SK-N-SH treated with all-trans-retinoic acid at 6 μM for 48 hours (cell line): Measurements from ENCODE around the gene KMT2B.

Experiments used
- BACH2 ChIP-seq: fragments of 250-450 bp; sonication (Bioruptor Pico); IDR thresholded peaks from 2 replicates; pipeline ENCODE4 v1.9.0; 2021; ENCODE audit warnings: mild to moderate bottlenecking, borderline replicate concordance
- ESRRG ChIP-seq: fragments of 250-450 bp; sonication (Bioruptor Pico); IDR thresholded peaks from 2 replicates; pipeline ENCODE4 v1.6.1; 2021; ENCODE audit warnings: mild to moderate bottlenecking
- SNAI2 ChIP-seq: fragments of 250-450 bp; sonication (Bioruptor Pico); IDR thresholded peaks from 2 replicates; pipeline ENCODE4 v1.5.0; 2020; ENCODE audit warnings: mild to moderate bottlenecking, moderate library complexity
- TOX ChIP-seq: fragments of 250-450 bp; sonication (Bioruptor Pico); IDR thresholded peaks from 2 replicates; pipeline ENCODE4 v1.8.0; 2021; ENCODE audit warnings: mild to moderate bottlenecking, moderate library complexity, borderline replicate concordance
- ZC3H10 ChIP-seq: fragments of 250-450 bp; sonication (Bioruptor Pico); IDR thresholded peaks from 2 replicates; pipeline ENCODE4 v1.5.1; 2021; ENCODE audit warnings: mild to moderate bottlenecking, moderate library complexity
- ZNF565 ChIP-seq: fragments of 450-650 bp; formaldehyde crosslinking; conservative IDR thresholded peaks from 2 replicates; pipeline ENCODE4 v1.5.0; 2020; ENCODE audit warnings: low read depth, mild to moderate bottlenecking, moderate library complexity
- TF ChIP-seq, protein P1 (sequence below): fragments of 250-450 bp; sonication (Bioruptor Pico); IDR thresholded peaks from 2 replicates; pipeline ENCODE4 v1.8.0; 2020; ENCODE audit warnings: mild to moderate bottlenecking, moderate library complexity, borderline replicate concordance

DNA sequence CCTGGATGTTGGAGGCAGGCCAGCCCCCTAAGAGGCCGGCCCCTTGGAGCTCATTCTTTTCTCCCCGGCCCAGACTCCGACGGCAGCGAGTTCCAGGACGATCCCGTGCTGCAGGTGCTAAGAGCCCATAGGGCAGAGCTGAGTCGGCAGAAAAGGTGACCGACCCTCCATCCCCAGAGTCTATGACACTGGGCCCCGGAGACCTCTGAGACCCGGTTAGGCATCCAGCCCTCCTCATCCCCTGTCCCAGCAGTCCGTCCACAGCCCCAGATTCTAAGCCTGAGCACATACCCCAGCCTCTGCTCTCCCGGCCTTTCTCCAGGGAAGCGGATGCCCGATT, 50.2 kb downstream of the KMT2B start:
- TF ChIP-seq, protein P1, sequence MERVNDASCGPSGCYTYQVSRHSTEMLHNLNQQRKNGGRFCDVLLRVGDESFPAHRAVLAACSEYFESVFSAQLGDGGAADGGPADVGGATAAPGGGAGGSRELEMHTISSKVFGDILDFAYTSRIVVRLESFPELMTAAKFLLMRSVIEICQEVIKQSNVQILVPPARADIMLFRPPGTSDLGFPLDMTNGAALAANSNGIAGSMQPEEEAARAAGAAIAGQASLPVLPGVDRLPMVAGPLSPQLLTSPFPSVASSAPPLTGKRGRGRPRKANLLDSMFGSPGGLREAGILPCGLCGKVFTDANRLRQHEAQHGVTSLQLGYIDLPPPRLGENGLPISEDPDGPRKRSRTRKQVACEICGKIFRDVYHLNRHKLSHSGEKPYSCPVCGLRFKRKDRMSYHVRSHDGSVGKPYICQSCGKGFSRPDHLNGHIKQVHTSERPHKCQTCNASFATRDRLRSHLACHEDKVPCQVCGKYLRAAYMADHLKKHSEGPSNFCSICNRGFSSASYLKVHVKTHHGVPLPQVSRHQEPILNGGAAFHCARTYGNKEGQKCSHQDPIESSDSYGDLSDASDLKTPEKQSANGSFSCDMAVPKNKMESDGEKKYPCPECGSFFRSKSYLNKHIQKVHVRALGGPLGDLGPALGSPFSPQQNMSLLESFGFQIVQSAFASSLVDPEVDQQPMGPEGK (CRISPR knock-in tag) = no peak
- TF ChIP-seq SNAI2 (CRISPR knock-in tag) (no peak), ESRRG (CRISPR knock-in tag) (no peak), BACH2 (CRISPR knock-in tag) (no peak), ZC3H10 (CRISPR knock-in tag) (no peak), TOX (CRISPR knock-in tag) (no peak), ZNF565 (CRISPR knock-in tag) (no peak)
